ENCODE data around the gene ATXN2L. TPM values are rescaled to one million over a fixed set of nuclear protein-coding genes. Genes with fewer than 3 reads are reported as not detected.
"Not testable (repeated sequence)": the region's sequence is repeated elsewhere in the genome, so short reads cannot be mapped to it uniquely, and the experiment has no call there.

The ATXN2L gene, protein sequence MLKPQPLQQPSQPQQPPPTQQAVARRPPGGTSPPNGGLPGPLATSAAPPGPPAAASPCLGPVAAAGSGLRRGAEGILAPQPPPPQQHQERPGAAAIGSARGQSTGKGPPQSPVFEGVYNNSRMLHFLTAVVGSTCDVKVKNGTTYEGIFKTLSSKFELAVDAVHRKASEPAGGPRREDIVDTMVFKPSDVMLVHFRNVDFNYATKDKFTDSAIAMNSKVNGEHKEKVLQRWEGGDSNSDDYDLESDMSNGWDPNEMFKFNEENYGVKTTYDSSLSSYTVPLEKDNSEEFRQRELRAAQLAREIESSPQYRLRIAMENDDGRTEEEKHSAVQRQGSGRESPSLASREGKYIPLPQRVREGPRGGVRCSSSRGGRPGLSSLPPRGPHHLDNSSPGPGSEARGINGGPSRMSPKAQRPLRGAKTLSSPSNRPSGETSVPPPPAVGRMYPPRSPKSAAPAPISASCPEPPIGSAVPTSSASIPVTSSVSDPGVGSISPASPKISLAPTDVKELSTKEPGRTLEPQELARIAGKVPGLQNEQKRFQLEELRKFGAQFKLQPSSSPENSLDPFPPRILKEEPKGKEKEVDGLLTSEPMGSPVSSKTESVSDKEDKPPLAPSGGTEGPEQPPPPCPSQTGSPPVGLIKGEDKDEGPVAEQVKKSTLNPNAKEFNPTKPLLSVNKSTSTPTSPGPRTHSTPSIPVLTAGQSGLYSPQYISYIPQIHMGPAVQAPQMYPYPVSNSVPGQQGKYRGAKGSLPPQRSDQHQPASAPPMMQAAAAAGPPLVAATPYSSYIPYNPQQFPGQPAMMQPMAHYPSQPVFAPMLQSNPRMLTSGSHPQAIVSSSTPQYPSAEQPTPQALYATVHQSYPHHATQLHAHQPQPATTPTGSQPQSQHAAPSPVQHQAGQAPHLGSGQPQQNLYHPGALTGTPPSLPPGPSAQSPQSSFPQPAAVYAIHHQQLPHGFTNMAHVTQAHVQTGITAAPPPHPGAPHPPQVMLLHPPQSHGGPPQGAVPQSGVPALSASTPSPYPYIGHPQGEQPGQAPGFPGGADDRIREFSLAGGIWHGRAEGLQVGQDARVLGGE
- 100 to 1,000 TPM; 315 to 351 (median 325) TPM for total RNA-seq

DNA sequence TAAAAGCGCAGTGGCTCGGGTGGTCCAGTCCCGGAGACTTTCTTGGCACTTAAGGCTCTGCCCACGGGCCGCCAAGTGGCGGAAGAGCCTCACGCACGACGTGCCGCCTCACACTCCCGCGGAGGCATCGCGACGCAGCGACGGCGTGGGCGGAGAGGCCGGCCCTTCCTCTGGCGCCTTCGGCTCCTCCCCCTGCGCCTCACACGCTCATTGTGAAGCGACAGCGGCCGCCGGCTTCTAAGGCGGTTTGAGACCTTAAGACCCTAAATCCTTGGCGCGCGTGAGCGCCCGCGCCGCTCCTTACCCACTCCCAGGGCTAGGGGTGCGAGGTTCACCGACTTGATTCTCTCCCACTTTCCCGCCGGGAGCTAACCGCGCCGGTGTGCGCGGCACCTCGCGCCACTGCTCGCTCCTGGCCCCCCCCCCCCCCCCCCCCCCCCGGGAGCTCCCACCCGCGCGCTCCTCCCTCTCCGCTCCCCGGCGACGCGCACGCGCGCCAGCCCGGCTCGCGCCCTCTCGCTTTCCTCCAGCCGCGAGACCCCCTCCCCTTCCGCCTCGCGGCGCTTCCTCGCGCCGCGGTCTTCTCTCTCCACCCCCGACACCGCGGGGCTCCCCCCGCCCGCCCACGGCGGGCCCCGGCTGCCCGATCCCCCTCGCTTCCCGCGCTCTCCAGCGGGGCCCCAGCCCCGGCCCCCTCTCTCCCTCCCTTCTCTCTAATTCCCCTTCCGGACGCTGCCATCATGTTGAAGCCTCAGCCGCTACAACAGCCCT is at the start of gene ATXN2L:
ATXN2L (plus strand) TSS at position 480 of the 771 bp plus-strand sequence; CDS start at position 741, 261 bp downstream.
- Mint-ChIP-seq H3K9me3 (no peaks in the 10 kb centered on the region), H3K27me3 (ENCODE audit: low read depth) (no peaks in the 10 kb centered on the region), H3K36me3 (ENCODE audit: insufficient read depth) (peaks cover 30% of the 10 kb centered on the region), H3K4me1 (ENCODE audit: low read depth) (peaks cover 38% of the 10 kb centered on the region), H3K4me3 (peak within 1 kb of the TSS; percentile 97)
- DNase-seq: peak; percentile 95
- ATAC-seq: peak; percentile 44 to 51

DNA sequence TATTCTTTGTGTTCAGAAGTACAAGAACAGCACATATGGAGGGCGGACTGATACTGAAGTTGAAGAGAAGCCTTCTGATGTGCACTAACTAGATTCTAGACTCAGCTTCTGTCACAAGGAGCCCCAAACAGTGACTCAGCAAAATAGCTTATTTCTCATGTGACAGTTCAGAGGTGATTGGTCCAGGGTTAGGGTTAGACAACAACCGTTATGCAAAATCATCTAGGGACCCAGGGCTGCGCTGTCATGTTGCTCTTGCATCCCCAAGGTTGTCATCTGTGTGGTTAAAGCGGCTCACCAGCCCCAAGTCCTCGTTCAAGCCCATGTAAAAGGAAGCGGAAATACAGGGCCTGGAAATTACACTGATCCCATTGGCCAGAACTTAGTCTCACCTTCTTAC is 41.1 kb upstream of the ATXN2L start:
- not testable (repeated sequence) for H3K9me3 Mint-ChIP-seq; H3K4me3 Mint-ChIP-seq; H3K36me3 Mint-ChIP-seq (ENCODE audit: insufficient read depth); ATAC-seq; DNase-seq; H3K4me1 Mint-ChIP-seq (ENCODE audit: low read depth); H3K27me3 Mint-ChIP-seq (ENCODE audit: low read depth)

DNA sequence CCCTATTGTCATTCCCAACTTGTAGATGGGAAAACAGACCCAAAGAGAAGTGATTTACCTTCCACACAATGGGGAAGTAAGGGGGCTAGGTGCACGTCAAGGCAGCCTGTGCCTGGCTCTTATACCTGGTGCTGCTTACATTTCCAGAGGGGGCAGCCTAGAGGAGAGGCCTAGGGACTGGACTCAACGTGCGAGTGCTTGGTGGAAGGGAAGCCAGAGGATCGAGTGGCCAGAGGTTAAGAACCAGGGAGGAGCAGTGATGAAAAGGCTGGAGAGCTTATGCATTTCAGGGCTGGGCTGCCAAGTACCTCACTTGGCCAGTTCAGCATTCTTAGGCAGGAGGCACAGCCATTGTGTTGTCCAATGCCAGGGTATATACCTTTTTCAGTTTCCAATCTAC is 40.4 kb upstream of the ATXN2L start:
- not testable (repeated sequence) for H3K9me3 Mint-ChIP-seq; H3K4me1 Mint-ChIP-seq (ENCODE audit: low read depth); H3K36me3 Mint-ChIP-seq (ENCODE audit: insufficient read depth)

DNA sequence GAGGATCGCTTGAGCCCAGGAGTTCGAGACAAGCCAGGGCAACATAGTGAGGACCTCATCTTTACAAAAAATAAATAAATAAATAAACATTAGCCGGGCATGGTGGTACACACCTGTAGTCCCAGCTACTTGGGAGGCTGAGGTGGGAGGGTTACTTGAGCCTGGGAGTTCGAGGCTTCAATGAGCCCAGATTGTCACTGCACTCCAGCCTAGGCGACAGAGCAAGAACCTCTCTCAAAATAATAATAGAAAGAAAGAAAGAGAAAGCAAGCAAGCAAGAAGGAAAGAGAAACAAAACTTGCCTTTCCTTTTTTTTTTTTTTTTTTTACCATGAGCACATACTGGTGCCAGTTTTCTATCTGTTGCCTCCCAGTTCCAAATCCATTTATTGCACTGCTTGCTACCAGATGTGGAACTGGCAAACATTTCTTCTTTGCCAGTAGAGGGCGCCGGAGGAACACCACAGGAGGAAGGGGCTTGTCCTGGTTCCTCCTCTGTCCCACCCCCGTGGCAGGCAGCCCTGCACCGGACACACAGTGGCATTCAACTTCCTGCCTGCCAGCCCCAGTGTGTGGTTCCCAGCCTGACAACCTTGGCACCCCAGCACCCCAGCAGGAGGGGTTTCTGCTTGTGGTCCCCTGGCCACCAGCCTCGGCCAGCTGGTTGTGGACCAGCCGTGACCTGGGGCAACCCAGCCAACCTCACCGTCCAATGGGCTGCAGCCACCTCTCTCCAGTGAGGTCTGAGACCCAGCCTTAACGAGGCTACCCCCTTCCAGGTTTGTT is 20.4 kb upstream of the ATXN2L start:
- peak; percentile 71 to 72 for ATAC-seq
- H3K4me1 Mint-ChIP-seq (ENCODE audit: low read depth); H3K36me3 Mint-ChIP-seq (ENCODE audit: insufficient read depth); H3K9me3 Mint-ChIP-seq; H3K4me3 Mint-ChIP-seq; H3K27me3 Mint-ChIP-seq (ENCODE audit: low read depth): not testable (repeated sequence)
- DNase-seq: peak; percentile 66

More for the DNA sequence above, 40.4 kb upstream of the ATXN2L start:
- ATAC-seq; DNase-seq; H3K27me3 Mint-ChIP-seq (ENCODE audit: low read depth); H3K4me3 Mint-ChIP-seq: not testable (repeated sequence)

DNA sequence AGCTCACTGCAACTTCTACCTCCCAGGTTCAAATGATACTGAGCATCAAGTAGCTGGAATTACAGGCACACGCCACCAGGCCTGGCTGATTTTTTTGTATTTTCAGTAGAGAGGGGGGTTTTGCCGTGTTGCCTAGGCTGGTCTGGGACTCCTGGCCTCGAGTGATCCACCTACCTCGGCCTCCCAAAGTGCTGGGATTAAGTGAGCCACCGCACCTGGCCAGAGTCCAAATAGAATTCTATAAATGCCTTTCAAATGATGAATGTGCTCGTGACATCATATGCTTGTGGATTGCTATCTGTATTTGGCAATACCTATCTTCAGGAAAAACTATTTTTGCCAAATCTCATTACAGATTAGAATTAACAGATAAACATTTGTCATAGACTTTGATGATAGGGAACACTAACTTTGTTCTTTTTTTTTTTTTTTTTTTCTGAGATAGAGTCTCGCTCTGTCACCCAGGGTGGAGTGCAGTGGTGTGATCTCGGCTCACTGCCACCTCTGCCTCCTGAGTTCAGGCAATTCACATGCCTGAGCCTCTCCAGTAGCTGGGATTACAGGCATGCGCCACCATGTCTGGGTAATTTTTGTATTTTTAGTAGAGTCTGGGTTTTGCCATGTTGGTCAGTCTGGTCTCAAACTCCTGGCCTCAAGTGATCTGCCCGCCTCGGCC is 15.2 kb upstream of the ATXN2L start:
- not testable (repeated sequence) for H3K27me3 Mint-ChIP-seq (ENCODE audit: low read depth); H3K4me1 Mint-ChIP-seq (ENCODE audit: low read depth); H3K36me3 Mint-ChIP-seq (ENCODE audit: insufficient read depth); DNase-seq; H3K4me3 Mint-ChIP-seq; H3K9me3 Mint-ChIP-seq; ATAC-seq

DNA sequence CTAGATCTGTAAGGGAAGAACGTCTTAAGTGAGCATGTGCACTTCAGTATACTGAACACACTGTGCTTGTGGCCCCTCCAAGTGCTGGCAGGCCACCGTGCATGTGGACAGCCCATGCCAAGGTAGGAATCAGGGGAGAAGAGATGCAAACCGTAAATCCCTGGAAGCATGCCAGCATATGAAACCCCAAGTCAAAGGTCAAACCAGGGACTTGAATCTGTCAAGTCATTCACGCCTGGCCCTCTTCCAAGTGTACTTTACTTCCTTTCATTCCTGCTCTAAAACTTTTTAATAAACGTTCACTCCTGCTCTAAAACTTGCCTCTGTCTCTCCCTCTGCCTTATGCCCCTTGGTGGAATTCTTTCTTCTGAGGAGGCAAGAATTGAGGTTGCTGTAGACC is 2.8 kb upstream of the ATXN2L start:
- Mint-ChIP-seq H3K4me1 (ENCODE audit: low read depth) (peaks cover 19% of the 10 kb centered on the region), H3K27me3 (ENCODE audit: low read depth) (no peaks in the 10 kb centered on the region), H3K9me3 (no peaks in the 10 kb centered on the region), H3K4me3 (no peak overlapping the region), H3K36me3 (ENCODE audit: insufficient read depth) (peaks cover 6% of the 10 kb centered on the region)
- ATAC-seq: no peak
- DNase-seq: no peak

DNA sequence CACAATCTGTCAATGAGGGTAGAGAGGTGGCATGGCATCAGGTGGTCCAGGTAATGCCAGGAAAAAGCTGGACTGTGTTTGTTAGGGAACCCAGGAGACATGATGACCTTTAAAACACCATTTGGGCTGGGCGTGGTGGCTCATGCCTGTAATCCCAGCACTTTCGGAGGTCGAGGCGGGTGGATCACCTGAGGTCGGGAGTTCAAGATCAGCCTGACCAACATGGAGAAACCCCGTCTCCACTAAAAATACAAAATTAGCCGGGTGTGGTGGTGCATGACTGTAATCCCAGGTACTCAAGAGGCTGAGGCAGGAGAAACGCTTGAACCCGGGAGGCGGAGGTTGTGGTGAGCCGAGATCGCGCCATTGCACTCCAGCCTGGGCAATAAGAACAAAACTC is 2.3 kb upstream of the ATXN2L start:
- not testable (repeated sequence) for ATAC-seq; H3K9me3 Mint-ChIP-seq; DNase-seq; H3K27me3 Mint-ChIP-seq (ENCODE audit: low read depth)
- Mint-ChIP-seq H3K36me3 (ENCODE audit: insufficient read depth) (peaks cover 11% of the 10 kb centered on the region), H3K4me1 (ENCODE audit: low read depth) (peaks cover 25% of the 10 kb centered on the region), H3K4me3 (peak overlapping the region; percentile 85)

DNA sequence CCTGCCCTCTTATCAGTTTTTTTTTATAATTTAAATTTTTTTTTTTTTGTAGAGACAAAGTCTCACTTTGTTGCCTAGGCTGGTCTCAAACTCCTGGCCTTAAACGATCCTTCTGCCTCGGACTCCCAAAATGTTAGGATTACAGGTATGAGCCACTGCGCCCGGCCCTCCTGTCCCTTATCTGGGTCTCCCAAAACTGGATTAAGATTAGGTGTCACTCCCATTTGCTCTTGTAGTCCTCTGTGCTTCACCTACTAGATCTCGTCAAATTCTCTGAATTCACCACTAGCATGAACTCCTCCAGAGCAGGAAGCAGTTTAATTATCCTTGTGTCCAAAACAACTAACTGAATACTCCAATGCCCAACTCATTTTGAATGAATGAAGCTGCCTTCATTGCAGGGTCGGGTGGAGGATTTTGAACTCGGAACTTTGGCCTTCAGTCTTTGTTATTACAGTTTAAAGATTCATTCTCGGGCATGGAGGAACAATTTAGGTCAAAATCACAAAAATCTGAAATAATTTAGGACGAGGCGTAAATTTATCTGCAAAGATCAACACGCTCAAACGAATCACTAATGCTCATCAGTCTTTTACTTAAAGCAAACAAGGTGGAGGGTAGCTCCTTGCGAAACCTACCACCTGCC is 802 bp upstream of the ATXN2L start:
- Mint-ChIP-seq H3K27me3 (ENCODE audit: low read depth) (no peaks in the 10 kb centered on the region), H3K4me1 (ENCODE audit: low read depth) (peaks cover 38% of the 10 kb centered on the region), H3K4me3 (peak overlapping the region; percentile 85), H3K36me3 (ENCODE audit: insufficient read depth) (peaks cover 26% of the 10 kb centered on the region), H3K9me3 (no peaks in the 10 kb centered on the region)
- no peak for ATAC-seq
- no peak for DNase-seq

DNA sequence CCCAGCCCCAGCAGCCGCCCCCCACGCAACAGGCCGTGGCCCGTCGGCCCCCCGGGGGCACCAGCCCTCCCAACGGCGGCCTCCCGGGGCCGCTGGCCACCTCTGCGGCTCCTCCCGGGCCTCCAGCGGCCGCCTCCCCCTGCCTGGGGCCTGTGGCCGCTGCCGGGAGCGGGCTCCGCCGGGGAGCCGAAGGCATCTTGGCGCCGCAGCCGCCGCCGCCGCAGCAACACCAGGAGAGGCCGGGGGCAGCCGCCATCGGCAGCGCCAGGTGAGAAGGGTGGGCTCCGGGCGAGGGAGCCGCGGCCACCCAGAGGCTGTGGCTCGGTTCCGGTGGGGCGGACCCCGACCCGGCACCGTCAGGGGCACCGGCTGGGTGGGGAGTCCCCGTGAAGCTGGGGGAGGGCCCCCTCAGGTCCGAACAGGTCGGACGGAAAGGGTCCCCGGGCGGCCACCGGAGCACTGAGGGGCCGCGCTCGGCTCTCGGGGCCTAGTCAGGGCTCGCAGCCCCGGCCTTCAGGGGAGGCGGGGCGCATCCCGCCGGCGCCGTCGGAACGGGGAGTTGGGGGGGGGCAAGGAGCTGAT is 583 bp downstream of the ATXN2L start:
- peaks cover 34% of the 10 kb centered on the region for H3K36me3 Mint-ChIP-seq (ENCODE audit: insufficient read depth)
- H3K9me3 Mint-ChIP-seq: no peaks in the 10 kb centered on the region
- peak overlapping the region; percentile 97 for H3K4me3 Mint-ChIP-seq
- no peaks in the 10 kb centered on the region for H3K27me3 Mint-ChIP-seq (ENCODE audit: low read depth)
- DNase-seq (no peak), ATAC-seq (no peak)
- peaks cover 41% of the 10 kb centered on the region for H3K4me1 Mint-ChIP-seq (ENCODE audit: low read depth)

DNA sequence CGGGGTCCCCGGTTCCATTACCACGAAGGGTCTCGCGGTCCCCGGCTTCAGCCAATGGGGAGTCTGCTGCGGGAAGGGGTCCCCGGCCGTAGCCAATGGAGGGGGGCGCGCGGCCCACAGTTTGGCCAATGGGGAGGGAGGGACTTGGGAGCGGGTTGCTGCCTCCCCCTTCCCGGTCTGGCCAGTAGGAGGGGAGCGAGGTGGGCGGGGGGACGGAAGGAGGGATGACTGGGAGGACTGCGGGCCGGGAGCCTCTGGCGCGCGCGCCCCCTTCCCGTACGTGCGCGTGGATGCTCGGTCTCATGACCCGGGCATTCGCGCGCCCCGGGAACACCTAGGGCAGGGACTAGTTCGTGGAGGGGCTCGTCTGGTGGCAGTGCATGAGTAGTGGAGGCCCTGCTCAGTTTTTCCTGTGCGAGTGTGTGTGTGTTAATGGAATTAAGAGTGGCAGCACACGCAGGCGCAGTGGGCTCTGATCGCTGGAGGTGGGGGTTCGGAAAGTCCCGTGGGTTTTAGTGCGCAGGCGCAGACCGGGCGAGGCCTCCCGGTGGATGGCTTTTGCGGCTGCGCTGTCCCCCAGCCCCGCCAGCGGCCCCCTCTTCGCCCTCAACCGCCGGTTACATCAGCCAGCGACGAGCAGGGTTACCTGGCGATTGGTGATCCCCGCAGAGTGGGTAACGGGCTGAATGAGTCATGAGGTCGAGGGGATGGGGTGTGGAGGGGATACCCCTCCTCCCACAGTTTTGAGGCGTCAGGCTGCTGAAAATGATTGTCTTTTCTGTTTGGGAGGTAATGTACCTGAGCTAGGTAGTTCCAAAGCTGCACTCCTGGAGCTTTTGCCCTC is 1.3 kb downstream of the ATXN2L start:
- Mint-ChIP-seq H3K36me3 (ENCODE audit: insufficient read depth) (peaks cover 36% of the 10 kb centered on the region), H3K27me3 (ENCODE audit: low read depth) (no peaks in the 10 kb centered on the region), H3K4me3 (peak overlapping the region; percentile 97), H3K9me3 (no peaks in the 10 kb centered on the region), H3K4me1 (ENCODE audit: low read depth) (peaks cover 41% of the 10 kb centered on the region)
- peak; percentile 68 to 71 for ATAC-seq
- peak; percentile 98 for DNase-seq

DNA sequence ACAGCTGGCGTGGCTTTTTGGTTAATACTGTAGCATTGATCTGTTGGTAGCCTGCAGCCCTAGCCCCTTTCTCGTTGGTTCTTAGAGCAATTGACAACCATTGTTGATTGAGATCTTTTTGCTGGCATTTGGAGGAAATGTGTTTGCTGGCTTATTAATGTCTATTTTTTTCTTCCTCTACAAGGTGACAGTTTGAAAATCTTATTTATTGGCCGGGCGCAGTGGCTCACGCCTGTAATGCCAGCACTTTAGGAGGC is 1.8 kb downstream of the ATXN2L start:
- no peaks in the 10 kb centered on the region for H3K27me3 Mint-ChIP-seq (ENCODE audit: low read depth)
- H3K4me1 Mint-ChIP-seq (ENCODE audit: low read depth): peaks cover 41% of the 10 kb centered on the region
- no peak for DNase-seq
- peak overlapping the region; percentile 97 for H3K4me3 Mint-ChIP-seq
- no peaks in the 10 kb centered on the region for H3K9me3 Mint-ChIP-seq
- ATAC-seq: no peak
- H3K36me3 Mint-ChIP-seq (ENCODE audit: insufficient read depth): peaks cover 41% of the 10 kb centered on the region

DNA sequence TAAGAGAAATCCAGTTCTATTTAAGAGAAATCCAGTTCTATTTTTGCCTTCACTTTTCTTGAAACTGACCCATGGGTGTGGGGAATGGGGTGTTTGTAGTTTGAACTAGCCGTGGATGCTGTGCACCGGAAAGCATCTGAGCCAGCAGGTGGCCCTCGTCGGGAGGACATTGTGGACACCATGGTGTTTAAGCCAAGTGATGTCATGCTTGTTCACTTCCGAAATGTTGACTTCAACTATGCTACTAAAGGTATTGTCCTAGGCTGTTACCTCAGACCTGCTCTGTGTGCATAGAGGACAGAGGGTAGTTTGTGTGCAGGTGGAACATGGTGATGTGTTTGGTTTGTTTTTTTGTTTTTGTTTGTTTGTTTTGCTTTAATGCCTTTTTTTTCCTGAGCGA is 3.3 kb downstream of the ATXN2L start:
- Mint-ChIP-seq H3K27me3 (ENCODE audit: low read depth) (no peaks in the 10 kb centered on the region), H3K9me3 (no peaks in the 10 kb centered on the region), H3K4me1 (ENCODE audit: low read depth) (peaks cover 35% of the 10 kb centered on the region), H3K4me3 (peak overlapping the region; percentile 26), H3K36me3 (ENCODE audit: insufficient read depth) (peaks cover 52% of the 10 kb centered on the region)
- DNase-seq (no peak), ATAC-seq (no peak)

Data from activated T-cell treated with anti-CD3 and anti-CD28 coated beads, Interleukin-2, amount 50 U/mL, for 4 hours (primary cell).